Endodermal cell (in vitro differentiated cells): ENCODE measurements around the gene CPLX4. TPM values are rescaled to one million over a fixed set of nuclear protein-coding genes. Genes with fewer than 3 reads are reported as not detected.

ENCODE experiments used
- DNase-seq: peaks from one replicate; pipeline ENCODE4 v3.0.0-alpha.2; 2017
- H3K27ac ChIP-seq: 2 replicates; pipeline ENCODE4 v1.5.1; 2013; ENCODE audit warnings: mild to moderate bottlenecking, low read depth, low read length, moderate library complexity
- H3K27me3 ChIP-seq: 2 replicates; pipeline ENCODE4 v1.6.1; 2013; ENCODE audit warnings: mild to moderate bottlenecking, low read length, moderate library complexity; ENCODE audit not compliant: insufficient read depth, control insufficient read depth, poor library complexity, severe bottlenecking
- H3K36me3 ChIP-seq: 2 replicates; pipeline ENCODE4 v1.7.0; 2013; ENCODE audit warnings: mild to moderate bottlenecking, low read length, moderate library complexity; ENCODE audit not compliant: control insufficient read depth, insufficient read depth
- H3K4me1 ChIP-seq: one replicate; pipeline ENCODE4 v1.7.0; 2013; ENCODE audit warnings: low read length; ENCODE audit not compliant: control insufficient read depth, insufficient read depth
- H3K4me3 ChIP-seq: 2 replicates; pipeline ENCODE4 v1.5.1; 2013; ENCODE audit warnings: mild to moderate bottlenecking, low read length, moderate library complexity
- H3K9ac ChIP-seq: 2 replicates; pipeline ENCODE4 v1.6.1; 2013; ENCODE audit warnings: mild to moderate bottlenecking, low read length, moderate library complexity; ENCODE audit not compliant: poor library complexity, severe bottlenecking; ENCODE audit errors: extremely low read depth
- H3K9me3 ChIP-seq: 2 replicates; pipeline ENCODE4 v1.6.1; 2013; ENCODE audit warnings: mild to moderate bottlenecking, low read length, moderate library complexity; ENCODE audit not compliant: control insufficient read depth
- H3K27ac Mint-ChIP-seq: 2 replicates; pipeline ENCODE4 v1.8.0; 2020; ENCODE audit warnings: mixed read lengths
- H3K27me3 Mint-ChIP-seq: 2 replicates; pipeline ENCODE4 v1.8.0; 2021; ENCODE audit warnings: mild to moderate bottlenecking, mixed read lengths; ENCODE audit not compliant: insufficient read depth
- H3K36me3 Mint-ChIP-seq: 2 replicates; pipeline ENCODE4 v1.8.0; 2020; ENCODE audit warnings: low read depth, mixed read lengths
- H3K4me1 Mint-ChIP-seq: 2 replicates; pipeline ENCODE4 v1.8.0; 2020; ENCODE audit warnings: mixed read lengths
- H3K4me3 Mint-ChIP-seq: 2 replicates; pipeline ENCODE4 v1.8.0; 2020; ENCODE audit warnings: mild to moderate bottlenecking, moderate library complexity, mixed read lengths
- H3K9me3 Mint-ChIP-seq: 2 replicates; pipeline ENCODE4 v1.8.0; 2020; ENCODE audit warnings: mild to moderate bottlenecking, mixed read lengths
- WGBS, 2 experiments: methylation state at CpG; one replicate each; pipeline versions ENCODE4 v1.1.5 to v1.1.7; 2013; ENCODE audit warnings: missing lambda C conversion rate in 2 of 2, mixed read lengths in 1 of 2; ENCODE audit not compliant: insufficient coverage in 1 of 2, insufficient read length in 1 of 2; 5-methylcytosine and 5-hydroxymethylcytosine counted together
- total RNA-seq, 2 donors: library from RNA; stranded (reverse); fragmentation: NEBNext Ultra II Directional in 1 of 2; extraction: Animal tissue kit (Norgen Biotek cat#: 25700) in 1 of 2; gene quantifications; 2 replicates in 1 of 2; 3 replicates in 1 of 2; pipeline ENCODE4 v1.2.1, GENCODE V29; 2021
- TF ChIP-seq, protein P1 (sequence below): fragments of 200-600 bp; sonication (generic); conservative IDR thresholded peaks from 2 replicates; pipeline ENCODE4 v1.5.0; 2021; ENCODE audit warnings: antibody characterized with exemption, mild to moderate bottlenecking

Gene CPLX4
- total RNA-seq, 2 donors from 2014 or later = not detected

DNA sequence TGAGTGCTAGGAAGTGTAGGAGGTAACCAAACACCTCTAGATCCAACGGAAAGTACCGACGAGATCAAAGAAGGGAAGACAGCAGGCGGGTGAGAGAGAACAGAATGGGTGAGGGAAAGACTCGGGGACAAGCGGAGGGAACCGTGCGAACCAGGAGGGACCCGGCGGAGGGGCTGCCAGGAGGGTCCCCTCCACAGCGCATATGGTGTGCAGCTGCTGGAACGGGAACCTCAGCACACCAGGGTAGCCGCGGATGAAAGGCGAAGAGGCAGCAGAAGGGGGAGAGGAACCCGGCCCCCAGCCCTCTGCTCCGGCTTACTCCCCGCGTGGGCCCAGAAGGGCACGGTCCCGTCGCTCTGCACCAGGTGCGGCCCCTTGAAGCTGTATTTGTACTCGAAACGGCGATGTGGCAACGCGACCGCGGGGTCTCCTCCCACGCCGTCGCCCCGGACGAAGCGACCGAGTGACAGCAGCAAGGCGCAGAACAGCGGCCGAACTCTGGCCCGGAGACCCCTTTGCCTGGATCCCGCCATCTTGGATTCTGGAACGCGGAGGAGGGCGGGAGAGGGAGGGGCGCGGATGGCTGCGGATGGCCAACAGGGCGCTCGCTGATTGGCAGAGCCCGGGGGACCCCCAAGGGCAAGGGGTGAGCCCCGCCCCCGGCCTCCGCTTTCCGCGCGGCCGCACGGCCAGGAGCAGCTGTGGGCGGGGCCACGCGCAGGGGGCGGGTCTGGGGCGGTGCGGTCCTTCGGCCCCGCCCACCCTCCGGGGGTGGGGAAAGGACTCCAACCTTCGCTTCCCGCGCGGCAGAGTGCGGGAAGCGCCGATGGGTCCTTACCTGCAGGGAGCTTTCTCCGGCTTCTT, 40.5 kb upstream of the CPLX4 start, which contains the start of gene LMAN1:
TSS of gene LMAN1 (minus strand) at position 554 of the 864 bp plus-strand sequence. CDS start at position 533, 21 bp downstream.
- H3K4me1 Mint-ChIP-seq = peaks cover 14% of the 10 kb centered on the region
- DNase-seq = peak; percentile 98
- peaks cover 17% of the 10 kb centered on the region for H3K27me3 ChIP-seq
- H3K4me3 ChIP-seq = peak within 1 kb of the TSS; percentile 98
- H3K4me1 ChIP-seq = peaks cover 5% of the 10 kb centered on the region
- TF ChIP-seq, protein P1, sequence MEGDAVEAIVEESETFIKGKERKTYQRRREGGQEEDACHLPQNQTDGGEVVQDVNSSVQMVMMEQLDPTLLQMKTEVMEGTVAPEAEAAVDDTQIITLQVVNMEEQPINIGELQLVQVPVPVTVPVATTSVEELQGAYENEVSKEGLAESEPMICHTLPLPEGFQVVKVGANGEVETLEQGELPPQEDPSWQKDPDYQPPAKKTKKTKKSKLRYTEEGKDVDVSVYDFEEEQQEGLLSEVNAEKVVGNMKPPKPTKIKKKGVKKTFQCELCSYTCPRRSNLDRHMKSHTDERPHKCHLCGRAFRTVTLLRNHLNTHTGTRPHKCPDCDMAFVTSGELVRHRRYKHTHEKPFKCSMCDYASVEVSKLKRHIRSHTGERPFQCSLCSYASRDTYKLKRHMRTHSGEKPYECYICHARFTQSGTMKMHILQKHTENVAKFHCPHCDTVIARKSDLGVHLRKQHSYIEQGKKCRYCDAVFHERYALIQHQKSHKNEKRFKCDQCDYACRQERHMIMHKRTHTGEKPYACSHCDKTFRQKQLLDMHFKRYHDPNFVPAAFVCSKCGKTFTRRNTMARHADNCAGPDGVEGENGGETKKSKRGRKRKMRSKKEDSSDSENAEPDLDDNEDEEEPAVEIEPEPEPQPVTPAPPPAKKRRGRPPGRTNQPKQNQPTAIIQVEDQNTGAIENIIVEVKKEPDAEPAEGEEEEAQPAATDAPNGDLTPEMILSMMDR = no peak
- no peaks in the 10 kb centered on the region for H3K9me3 Mint-ChIP-seq
- H3K27ac Mint-ChIP-seq = peak within 1 kb of the TSS; percentile 92
- peaks cover 3% of the 10 kb centered on the region for H3K9me3 ChIP-seq
- 0% methylated on average over 27 to 76 of the region's 76 CpGs for WGBS, 2 experiments
- peaks cover 17% of the 10 kb centered on the region for H3K27me3 Mint-ChIP-seq
- H3K27ac ChIP-seq = peak within 1 kb of the TSS; percentile 67
- H3K9ac ChIP-seq = peak within 1 kb of the TSS; percentile 96
- H3K36me3 ChIP-seq = peaks cover 35% of the 10 kb centered on the region
- peak within 1 kb of the TSS; percentile 93 for H3K4me3 Mint-ChIP-seq
- H3K36me3 Mint-ChIP-seq = peaks cover 14% of the 10 kb centered on the region

DNA sequence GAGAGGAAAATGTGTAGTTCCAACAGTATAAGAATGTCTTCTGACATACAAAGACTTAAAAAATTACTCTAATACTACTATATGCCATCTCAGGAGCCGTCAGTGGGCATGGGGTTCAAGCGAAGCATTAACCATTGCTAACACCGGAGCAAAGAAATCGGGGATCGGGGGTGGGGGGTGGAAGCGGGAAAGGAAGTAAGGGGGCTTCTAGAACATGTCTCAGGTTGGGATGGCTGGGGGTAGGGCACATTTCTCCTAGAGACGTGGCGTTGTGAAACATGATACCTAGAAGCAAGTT, 39.9 kb upstream of the CPLX4 start:
- H3K4me3 ChIP-seq = peak overlapping the region; percentile 98
- peaks cover 5% of the 10 kb centered on the region for H3K4me1 ChIP-seq
- DNase-seq = no peak
- Mint-ChIP-seq H3K36me3 (peaks cover 16% of the 10 kb centered on the region), H3K27ac (peak overlapping the region; percentile 92), H3K9me3 (no peaks in the 10 kb centered on the region), H3K27me3 (peaks cover 14% of the 10 kb centered on the region), H3K4me1 (peaks cover 14% of the 10 kb centered on the region), H3K4me3 (peak overlapping the region; percentile 93)
- WGBS, 2 experiments = 0% methylated on average over 4 to 8 of the region's 8 CpGs
- H3K9me3 ChIP-seq = peaks cover 3% of the 10 kb centered on the region
- H3K27me3 ChIP-seq = peaks cover 16% of the 10 kb centered on the region
- TF ChIP-seq, protein P1 = no peak
- H3K27ac ChIP-seq = no peak overlapping the region
- H3K36me3 ChIP-seq = peaks cover 41% of the 10 kb centered on the region
- H3K9ac ChIP-seq = peak overlapping the region; percentile 96

DNA sequence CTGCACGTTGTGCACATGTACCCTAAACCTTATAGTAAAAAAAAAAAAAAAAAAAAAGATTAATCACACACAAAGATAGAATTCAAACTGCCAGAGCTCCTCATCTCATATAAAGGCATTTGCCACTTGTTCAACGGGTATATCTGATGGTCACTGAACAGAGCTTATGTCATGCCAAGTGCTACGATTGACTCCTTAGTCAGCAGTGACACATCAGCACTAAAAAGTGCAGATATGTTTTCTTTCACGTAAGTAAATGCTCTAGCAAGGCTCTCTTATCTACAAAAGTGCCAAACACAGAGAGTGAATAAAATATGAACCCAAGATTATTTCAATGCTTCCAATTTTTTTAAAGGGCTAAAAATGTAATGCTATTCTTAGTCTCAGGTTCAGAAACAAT, 39.5 kb upstream of the CPLX4 start:
- WGBS, 2 experiments = 34 to 54% methylated on average over 3 of the region's 4 CpGs
- Mint-ChIP-seq H3K27ac (peak overlapping the region; percentile 92), H3K4me3 (peak overlapping the region; percentile 93), H3K9me3 (no peaks in the 10 kb centered on the region), H3K27me3 (peaks cover 14% of the 10 kb centered on the region), H3K4me1 (peaks cover 14% of the 10 kb centered on the region), H3K36me3 (peaks cover 20% of the 10 kb centered on the region)
- H3K27me3 ChIP-seq = peaks cover 16% of the 10 kb centered on the region
- peak overlapping the region; percentile 96 for H3K9ac ChIP-seq
- TF ChIP-seq, protein P1 = no peak
- H3K36me3 ChIP-seq = peaks cover 45% of the 10 kb centered on the region
- no peak overlapping the region for H3K27ac ChIP-seq
- peaks cover 5% of the 10 kb centered on the region for H3K4me1 ChIP-seq
- no peak for DNase-seq
- H3K9me3 ChIP-seq = peaks cover 3% of the 10 kb centered on the region
- H3K4me3 ChIP-seq = peak overlapping the region; percentile 98
